ENCODE measurements around the gene LHFPL3.

The LHFPL3 gene

GRCh38 chr7:104943502-104944343, 615.3 kb downstream of the LHFPL3 start:
- DNase-seq, result no peak

- no peak for DNase-seq
Observed at GRCh38 chr7:104945599-104945956, 617.2 kb downstream of the LHFPL3 start.

GRCh38 chr7:104946338-104946737, 617.9 kb downstream of the LHFPL3 start:
- no peak for DNase-seq

DNA sequence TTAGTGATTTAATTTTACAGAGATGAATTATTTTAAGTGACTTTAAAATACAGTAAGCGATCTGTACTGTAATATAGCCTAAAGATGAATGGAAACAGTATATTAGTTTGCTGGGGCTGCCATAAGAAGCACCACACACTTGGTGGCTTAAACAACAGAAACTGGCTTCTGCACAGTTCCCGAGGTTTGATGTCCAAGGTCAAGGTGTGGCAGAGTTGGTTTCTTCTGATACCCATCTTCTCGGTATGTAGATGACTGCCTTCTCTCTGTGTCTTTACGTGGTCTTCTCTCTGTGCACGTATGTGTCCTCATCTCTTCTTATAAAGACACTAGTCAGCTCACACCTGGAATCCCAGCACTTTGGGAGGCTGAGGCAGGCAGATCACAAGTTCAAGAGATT, 621.6 kb downstream of the LHFPL3 start:
- no peak for DNase-seq

- no peak for DNase-seq
Observed at GRCh38 chr7:104950754-104951153, 622.4 kb downstream of the LHFPL3 start.

DNA sequence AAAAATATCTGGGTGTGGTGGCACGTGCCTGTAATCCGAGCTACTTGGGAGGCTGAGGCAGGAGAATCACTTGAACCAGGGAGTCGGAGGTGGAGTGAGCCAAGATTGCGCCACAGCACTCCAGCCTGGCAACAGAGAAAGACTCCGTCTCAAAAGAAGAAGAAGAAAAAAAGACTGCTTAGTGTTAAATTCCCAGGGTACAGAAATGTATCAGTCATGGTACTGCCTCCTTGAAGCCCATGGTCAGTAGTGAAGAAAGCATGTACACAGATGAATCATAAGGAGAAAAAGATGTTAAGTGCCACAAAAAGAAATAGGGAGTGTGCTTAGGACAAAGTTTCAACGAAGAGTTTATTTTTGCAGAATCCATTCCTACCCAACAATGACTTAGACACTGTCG, 623.1 kb downstream of the LHFPL3 start:
- DNase-seq, result no peak

GRCh38 chr7:104955276-104955675, 626.9 kb downstream of the LHFPL3 start:
- DNase-seq, result no peak
